Stimulated activated memory B cell treated with anti-CD40 and anti-IgM and Interleukin-4, amounts not matched to agents 10 μg/mL and 1 μg/mL and 100 μg/mL, for 72 hours (primary cell): ENCODE results near the gene RPS18.

Experiments used
- ATAC-seq: fragments of 150-1000 bp; cut with Tn5 transposase; 2 replicates; pipeline ENCODE4 v1.10.0; 2021
- H3K27ac Mint-ChIP-seq: one replicate; pipeline ENCODE4 v1.8.0; 2022; ENCODE audit warnings: mild to moderate bottlenecking, mixed read lengths
- H3K27me3 Mint-ChIP-seq: one replicate; pipeline ENCODE4 v1.8.0; 2022; ENCODE audit warnings: mixed read lengths
- H3K36me3 Mint-ChIP-seq: one replicate; pipeline ENCODE4 v1.8.0; 2022; ENCODE audit warnings: mixed read lengths
- H3K4me1 Mint-ChIP-seq: one replicate; pipeline ENCODE4 v1.8.0; 2022; ENCODE audit warnings: mixed read lengths
- H3K4me3 Mint-ChIP-seq: one replicate; pipeline ENCODE4 v1.8.0; 2022; ENCODE audit warnings: mild to moderate bottlenecking, moderate library complexity, mixed read lengths
- H3K9me3 Mint-ChIP-seq: one replicate; pipeline ENCODE4 v1.8.0; 2022; ENCODE audit warnings: mixed read lengths

Gene RPS18

GRCh38 chr6:33314515-33314942 is 42.7 kb downstream of the RPS18 start:
- H3K36me3 Mint-ChIP-seq: peaks cover 55% of the 10 kb centered on the region
- no peaks in the 10 kb centered on the region for H3K27me3 Mint-ChIP-seq
- peak overlapping the region; percentile 100 for H3K4me3 Mint-ChIP-seq
- no peaks in the 10 kb centered on the region for H3K9me3 Mint-ChIP-seq
- peak; percentile 63 for ATAC-seq
- peak overlapping the region; percentile 97 for H3K27ac Mint-ChIP-seq
- H3K4me1 Mint-ChIP-seq: peaks cover 79% of the 10 kb centered on the region

- H3K27me3 Mint-ChIP-seq: no peaks in the 10 kb centered on the region
- peaks cover 58% of the 10 kb centered on the region for H3K36me3 Mint-ChIP-seq
- no peaks in the 10 kb centered on the region for H3K9me3 Mint-ChIP-seq
- H3K4me1 Mint-ChIP-seq: peaks cover 83% of the 10 kb centered on the region
- H3K27ac Mint-ChIP-seq: peak overlapping the region; percentile 97
- peak; percentile 0 for ATAC-seq
- peak overlapping the region; percentile 100 for H3K4me3 Mint-ChIP-seq
These were observed 43.3 kb downstream of the RPS18 start for GRCh38 chr6:33314943-33315792.

GRCh38 chr6:33315793-33316602 is 44.1 kb downstream of the RPS18 start:
- Mint-ChIP-seq H3K4me1 (peaks cover 83% of the 10 kb centered on the region), H3K27me3 (no peaks in the 10 kb centered on the region), H3K4me3 (peak overlapping the region; percentile 68), H3K36me3 (peaks cover 62% of the 10 kb centered on the region), H3K27ac (peak overlapping the region; percentile 97), H3K9me3 (no peaks in the 10 kb centered on the region)
- no peak for ATAC-seq

- H3K4me1 Mint-ChIP-seq: peaks cover 84% of the 10 kb centered on the region
- peaks cover 67% of the 10 kb centered on the region for H3K36me3 Mint-ChIP-seq
- no peak for ATAC-seq
- no peaks in the 10 kb centered on the region for H3K9me3 Mint-ChIP-seq
- H3K27ac Mint-ChIP-seq: peak overlapping the region; percentile 97
- H3K27me3 Mint-ChIP-seq: no peaks in the 10 kb centered on the region
- H3K4me3 Mint-ChIP-seq: peak overlapping the region; percentile 99
These were observed 44.9 kb downstream of the RPS18 start for GRCh38 chr6:33316603-33317418.

GRCh38 chr6:33317419-33317668 is 45.5 kb downstream of the RPS18 start:
- H3K9me3 Mint-ChIP-seq: no peaks in the 10 kb centered on the region
- H3K27me3 Mint-ChIP-seq: no peaks in the 10 kb centered on the region
- peak overlapping the region; percentile 97 for H3K27ac Mint-ChIP-seq
- H3K4me3 Mint-ChIP-seq: peak overlapping the region; percentile 99
- peaks cover 84% of the 10 kb centered on the region for H3K4me1 Mint-ChIP-seq
- H3K36me3 Mint-ChIP-seq: peaks cover 67% of the 10 kb centered on the region
- no peak for ATAC-seq

- Mint-ChIP-seq H3K4me3 (peak within 1 kb of the TSS; percentile 99), H3K4me1 (peaks cover 85% of the 10 kb centered on the region), H3K27me3 (no peaks in the 10 kb centered on the region), H3K27ac (peak within 1 kb of the TSS; percentile 97), H3K36me3 (peaks cover 66% of the 10 kb centered on the region), H3K9me3 (no peaks in the 10 kb centered on the region)
- ATAC-seq: peak; percentile 79
These were observed 46.0 kb downstream of the RPS18 start, which contains the start of gene ZBTB22 for GRCh38 chr6:33317669-33318425. Gene ZBTB22 (minus strand): TSS chr6:33317744. CDS start chr6:33316916, 828 bp downstream.

- H3K9me3 Mint-ChIP-seq: no peaks in the 10 kb centered on the region
- peak overlapping the region; percentile 99 for H3K4me3 Mint-ChIP-seq
- no peaks in the 10 kb centered on the region for H3K27me3 Mint-ChIP-seq
- ATAC-seq: no peak
- peaks cover 91% of the 10 kb centered on the region for H3K4me1 Mint-ChIP-seq
- peak overlapping the region; percentile 97 for H3K27ac Mint-ChIP-seq
- H3K36me3 Mint-ChIP-seq: peaks cover 61% of the 10 kb centered on the region
These were observed 46.7 kb downstream of the RPS18 start for GRCh38 chr6:33318426-33319073.

- ATAC-seq: no peak
- H3K36me3 Mint-ChIP-seq: peaks cover 60% of the 10 kb centered on the region
- peak overlapping the region; percentile 97 for H3K27ac Mint-ChIP-seq
- H3K9me3 Mint-ChIP-seq: no peaks in the 10 kb centered on the region
- no peaks in the 10 kb centered on the region for H3K27me3 Mint-ChIP-seq
- peaks cover 92% of the 10 kb centered on the region for H3K4me1 Mint-ChIP-seq
- H3K4me3 Mint-ChIP-seq: peak overlapping the region; percentile 2
These were observed 48.1 kb downstream of the RPS18 start for GRCh38 chr6:33319939-33320314.

GRCh38 chr6:33320315-33321181 is 48.7 kb downstream of the RPS18 start:
- peak overlapping the region; percentile 82 for H3K4me3 Mint-ChIP-seq
- no peaks in the 10 kb centered on the region for H3K27me3 Mint-ChIP-seq
- peaks cover 86% of the 10 kb centered on the region for H3K4me1 Mint-ChIP-seq
- ATAC-seq: no peak
- H3K27ac Mint-ChIP-seq: peak overlapping the region; percentile 97
- no peaks in the 10 kb centered on the region for H3K9me3 Mint-ChIP-seq
- H3K36me3 Mint-ChIP-seq: peaks cover 60% of the 10 kb centered on the region

- Mint-ChIP-seq H3K9me3 (no peaks in the 10 kb centered on the region), H3K4me3 (peak overlapping the region; percentile 82), H3K36me3 (peaks cover 55% of the 10 kb centered on the region), H3K27ac (peak overlapping the region; percentile 97), H3K27me3 (no peaks in the 10 kb centered on the region), H3K4me1 (peaks cover 85% of the 10 kb centered on the region)
- no peak for ATAC-seq
These were observed 49.4 kb downstream of the RPS18 start for GRCh38 chr6:33321227-33321626.

GRCh38 chr6:33323623-33323948 is 51.7 kb downstream of the RPS18 start:
- peaks cover 67% of the 10 kb centered on the region for H3K4me1 Mint-ChIP-seq
- H3K36me3 Mint-ChIP-seq: peaks cover 41% of the 10 kb centered on the region

GRCh38 chr6:33324125-33324524 is 52.2 kb downstream of the RPS18 start:
- Mint-ChIP-seq H3K9me3 (no peaks in the 10 kb centered on the region), H3K4me1 (peaks cover 67% of the 10 kb centered on the region), H3K4me3 (peak overlapping the region; percentile 93), H3K36me3 (peaks cover 36% of the 10 kb centered on the region), H3K27ac (peak overlapping the region; percentile 97), H3K27me3 (no peaks in the 10 kb centered on the region)
- ATAC-seq: peak; percentile 50

More at GRCh38 chr6:33323623-33323948, 51.7 kb downstream of the RPS18 start:
- Mint-ChIP-seq H3K27me3 (no peaks in the 10 kb centered on the region), H3K27ac (peak overlapping the region; percentile 97), H3K4me3 (peak overlapping the region; percentile 93), H3K9me3 (no peaks in the 10 kb centered on the region)
- peak; percentile 1 for ATAC-seq
